Breast epithelium (tissue), 4 donors: ENCODE data around the gene EYA3. TPM values are rescaled to one million over a fixed set of nuclear protein-coding genes. Genes with fewer than 3 reads are reported as not detected.

Source experiments
- DNase-seq, 2 donors: peaks; one replicate each; pipeline ENCODE4 v3.0.0-alpha.2; 2019; ENCODE audit warnings: low spot score in 2 of 2
- H3K27ac ChIP-seq, 2 donors: fragments of 200-600 bp; sonication (generic) in 1 of 2; one replicate each; pipeline ENCODE4 v1.5.1; 2016 to 2019; ENCODE audit warnings: mild to moderate bottlenecking in 1 of 2
- H3K27me3 ChIP-seq, 2 donors: fragments of 200-600 bp; sonication (generic) in 1 of 2; one replicate each; pipeline versions ENCODE4 v1.5.1 to v1.6.0; 2017 to 2019; ENCODE audit warnings: control low read depth in 1 of 2, mild to moderate bottlenecking in 1 of 2
- H3K36me3 ChIP-seq: fragments of 200-600 bp; one replicate; pipeline ENCODE4 v1.5.1; 2019
- H3K4me1 ChIP-seq, 2 donors: fragments of 200-600 bp; sonication (generic); one replicate each; pipeline ENCODE4 v1.5.1; 2016 to 2019; ENCODE audit warnings: control low read depth in 1 of 2
- H3K4me3 ChIP-seq, 3 donors: fragments of 200-600 bp; sonication (generic); 1 replicate in 2 of 3; 2 replicates in 1 of 3; pipeline ENCODE4 v1.5.1; 2016 to 2019; ENCODE audit warnings: mild to moderate bottlenecking in 3 of 3, moderate library complexity in 2 of 3
- H3K9me3 ChIP-seq, 2 donors: fragments of 200-600 bp; sonication (generic) in 1 of 2; one replicate each; pipeline ENCODE4 v1.5.1; 2016 to 2019; ENCODE audit warnings: control low read depth in 1 of 2
- CTCF ChIP-seq, 3 donors: fragments of 450-650 bp; IDR thresholded peaks; one replicate each; pipeline ENCODE4 v1.5.1; 2016 to 2017; ENCODE audit warnings: antibody characterized with exemption in 3 of 3, mild to moderate bottlenecking in 3 of 3, moderate library complexity in 3 of 3
- POLR2A ChIP-seq: fragments of 450-650 bp; IDR thresholded peaks from one replicate; pipeline ENCODE4 v1.6.1; 2016; ENCODE audit warnings: antibody characterized with exemption, mild to moderate bottlenecking, moderate library complexity
- POLR2AphosphoS5 ChIP-seq, 3 donors: sonication (generic); formaldehyde crosslinking; IDR thresholded peaks; one replicate each; pipeline ENCODE4 v1.6.1; 2017; ENCODE audit warnings: antibody characterized with exemption in 3 of 3
- intact Hi-C: fragments of 100-400 bp; cut with DNase I; formaldehyde crosslinking; loops from one replicate; pipeline ENCODE4 v1.15.1; 2023; ENCODE audit warnings: low total_unique reads
- total RNA-seq, 3 donors: library from RNA; depleted of rRNA; stranded (reverse); fragments of >200 nt; gene quantifications; one replicate each; pipeline ENCODE4 v1.1.0, GENCODE V29; 2016

Gene EYA3
- total RNA-seq, 3 donors from 2014 or later, result 12.2 to 22.6 (median 18.1) TPM

DNA sequence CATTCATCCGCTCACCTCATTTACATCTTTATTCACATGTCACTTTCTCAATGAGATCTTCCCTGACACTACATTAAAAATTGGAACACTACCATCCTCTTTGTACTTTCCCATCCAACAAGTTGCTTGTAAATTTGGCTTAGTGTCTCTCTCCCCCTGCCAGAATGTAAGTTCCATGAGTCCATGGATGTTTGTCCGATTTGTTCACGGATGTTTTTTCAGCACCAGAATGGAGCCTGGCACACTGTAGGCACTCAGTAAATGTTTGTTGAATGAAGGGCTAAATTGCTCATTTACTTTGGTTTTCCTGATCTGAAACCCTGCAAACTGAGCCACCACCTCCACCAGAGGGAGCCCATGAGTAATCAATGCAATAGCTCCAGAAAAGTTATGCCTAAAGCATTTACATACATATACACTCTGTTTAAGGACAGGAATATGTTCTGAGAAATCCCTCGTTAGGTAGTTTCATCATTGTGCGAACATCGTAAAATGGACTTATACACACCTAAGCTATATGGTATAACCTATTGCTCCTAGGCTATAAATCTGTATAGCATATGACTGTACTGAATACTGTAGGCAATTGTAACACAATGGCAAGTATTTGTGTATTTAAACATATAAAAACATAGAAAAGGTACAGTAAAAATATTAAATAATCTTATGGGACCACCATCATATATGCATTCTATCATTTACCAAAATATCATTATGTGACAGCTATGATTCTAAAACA, 2.8 kb upstream of the EYA3 start:
- no peak overlapping the region for H3K4me3 ChIP-seq
- peak overlapping the region in 1 of 2 donors; percentile 12 for H3K27ac ChIP-seq
- no peaks in the 10 kb centered on the region for H3K36me3 ChIP-seq
- H3K27me3 ChIP-seq, result no peaks in the 10 kb centered on the region
- TF ChIP-seq CTCF (IDR thresholded peaks at IDR 0.05) (peak; percentile 60 to 75 (median 62)), POLR2AphosphoS5 (IDR thresholded peaks at IDR 0.05) (no peak)
- peak; percentile 51 to 67 for DNase-seq
- no peaks in the 10 kb centered on the region for H3K4me1 ChIP-seq
- intact Hi-C loops, result no loop called here
- H3K9me3 ChIP-seq, result no peaks in the 10 kb centered on the region

GRCh38 chr1:28087614-28088167, 719 bp downstream of the EYA3 start:
- H3K9me3 ChIP-seq, result no peaks in the 10 kb centered on the region
- H3K36me3 ChIP-seq, result no peaks in the 10 kb centered on the region
- H3K27ac ChIP-seq, result peak overlapping the region; percentile 90 to 95
- TF ChIP-seq CTCF (IDR thresholded peaks at IDR 0.05) (no peak), POLR2A (no peak), POLR2AphosphoS5 (IDR thresholded peaks at IDR 0.05) (no peak)
- no peaks in the 10 kb centered on the region for H3K27me3 ChIP-seq
- DNase-seq, result no peak
- peak overlapping the region; percentile 76 to 93 (median 77) for H3K4me3 ChIP-seq
- H3K4me1 ChIP-seq, result no peaks in the 10 kb centered on the region
- intact Hi-C loops, result no loop called here

GRCh38 chr1:28086651-28087050, 1.8 kb downstream of the EYA3 start:
- H3K27me3 ChIP-seq, result no peaks in the 10 kb centered on the region
- TF ChIP-seq CTCF (IDR thresholded peaks at IDR 0.05) (no peak), POLR2AphosphoS5 (IDR thresholded peaks at IDR 0.05) (no peak), POLR2A (no peak)
- intact Hi-C loops, result no loop called here

DNA sequence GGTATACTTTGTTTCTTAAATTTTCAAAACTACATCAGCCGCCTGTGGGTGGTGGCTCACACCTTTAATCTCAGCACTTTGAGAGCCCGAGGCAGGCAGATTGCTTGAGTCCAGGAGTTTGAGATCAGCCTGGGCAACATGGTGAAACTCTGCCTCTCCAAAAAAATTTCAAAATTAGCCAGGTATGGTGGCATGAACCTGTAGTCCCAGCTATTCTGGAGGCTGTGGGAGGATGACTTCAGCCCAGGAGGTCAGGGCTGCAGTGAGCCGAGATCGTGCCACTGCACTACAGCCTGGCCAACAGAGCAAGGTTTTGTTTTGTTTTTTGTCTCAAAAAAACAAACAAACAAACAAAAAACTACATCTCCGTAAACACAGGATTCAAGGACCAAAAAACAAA, 3.3 kb downstream of the EYA3 start:
- TF ChIP-seq POLR2A (no peak), CTCF (IDR thresholded peaks at IDR 0.05) (no peak)
- H3K4me1 ChIP-seq, result no peaks in the 10 kb centered on the region
- intact Hi-C loops, result no loop called here
- no peak overlapping the region for H3K27ac ChIP-seq
- H3K27me3 ChIP-seq, result no peaks in the 10 kb centered on the region
- no peak overlapping the region for H3K4me3 ChIP-seq
- no peaks in the 10 kb centered on the region for H3K36me3 ChIP-seq
- DNase-seq, result no peak
- no peaks in the 10 kb centered on the region for H3K9me3 ChIP-seq

More at GRCh38 chr1:28086651-28087050, 1.8 kb downstream of the EYA3 start:
- no peak overlapping the region for H3K4me3 ChIP-seq
- no peaks in the 10 kb centered on the region for H3K36me3 ChIP-seq
- no peaks in the 10 kb centered on the region for H3K9me3 ChIP-seq
- H3K27ac ChIP-seq, result no peak overlapping the region
- DNase-seq, result no peak
- H3K4me1 ChIP-seq, result no peaks in the 10 kb centered on the region

DNA sequence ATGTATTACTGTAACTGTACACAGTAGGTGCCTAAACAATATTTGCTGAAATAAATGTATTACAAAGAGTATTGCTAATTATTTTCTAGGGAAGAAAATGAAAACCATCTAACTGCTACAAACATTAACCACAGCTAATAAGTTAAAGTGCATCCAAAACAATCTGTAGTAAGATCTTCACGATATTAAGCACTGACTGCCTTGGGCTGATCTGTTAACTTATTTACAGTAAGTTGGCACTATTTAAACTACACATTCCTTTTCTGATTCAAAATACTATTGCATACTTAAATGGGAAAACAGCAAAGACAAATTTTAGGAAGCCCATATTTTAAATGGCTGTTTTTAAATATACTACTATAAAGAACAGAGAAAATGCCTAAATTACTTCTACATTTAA, 4.5 kb downstream of the EYA3 start:
- H3K27me3 ChIP-seq, result no peaks in the 10 kb centered on the region
- H3K36me3 ChIP-seq, result no peaks in the 10 kb centered on the region
- intact Hi-C loops, result no loop called here
- H3K9me3 ChIP-seq, result no peaks in the 10 kb centered on the region
- H3K27ac ChIP-seq, result no peak overlapping the region
- H3K4me3 ChIP-seq, result no peak overlapping the region
- no peak for DNase-seq
- TF ChIP-seq POLR2AphosphoS5 (IDR thresholded peaks at IDR 0.05) (no peak), CTCF (IDR thresholded peaks at IDR 0.05) (no peak), POLR2A (no peak)
- H3K4me1 ChIP-seq, result no peaks in the 10 kb centered on the region
